Mononuclear cell (primary cell): Measurements from ENCODE around the gene ZBED5. TPM values are rescaled to one million over a fixed set of nuclear protein-coding genes. Genes with fewer than 3 reads are reported as not detected.
"Not testable (repeated sequence)": the region's sequence is repeated elsewhere in the genome, so short reads cannot be mapped to it uniquely, and the experiment has no call there.

Experiments used
- H3K27me3 ChIP-seq: 2 replicates; pipeline ENCODE4 v1.6.0; 2011; ENCODE audit warnings: low read length, control low read depth; ENCODE audit not compliant: insufficient read depth
- H3K4me1 ChIP-seq: 2 replicates; pipeline ENCODE4 v1.5.1; 2011; ENCODE audit warnings: mild to moderate bottlenecking, low read length, control low read depth; ENCODE audit not compliant: insufficient read depth
- H3K4me3 ChIP-seq: 2 replicates; pipeline ENCODE4 v1.5.1; 2011; ENCODE audit warnings: mild to moderate bottlenecking, low read length, moderate library complexity
- H3K9me3 ChIP-seq: 2 replicates; pipeline ENCODE4 v1.5.1; 2011; ENCODE audit warnings: low read depth, mild to moderate bottlenecking, control low read depth, low read length
- total RNA-seq: library from RNA; depleted of rRNA; stranded (reverse); fragments of >200 nt; gene quantifications from one replicate; pipeline ENCODE4 v1.2.3, GENCODE V29; 2012

ZBED5 gene
- total RNA-seq, 1 donor = 47.3 TPM

DNA sequence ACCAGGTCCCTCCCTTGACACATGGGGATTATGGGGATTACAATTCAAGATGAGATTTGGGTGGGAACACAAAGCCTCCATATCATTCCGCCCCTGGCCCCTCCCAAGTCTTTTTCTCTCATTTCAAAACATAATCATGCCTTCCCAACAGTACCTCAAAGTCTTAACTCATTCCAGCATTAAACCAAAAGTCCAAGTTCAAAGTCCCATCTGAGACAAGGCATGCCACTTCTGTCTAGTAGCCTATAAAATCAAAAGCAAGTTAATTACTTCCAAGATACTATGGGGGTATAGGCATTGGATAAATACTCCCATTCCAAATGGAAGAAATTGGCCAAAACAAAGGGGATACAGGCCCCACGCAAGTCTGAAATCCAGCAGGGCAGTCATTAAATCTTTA, 29.5 kb downstream of the ZBED5 start:
- Histone ChIP-seq H3K27me3 (no peaks in the 10 kb centered on the region), H3K4me3 (no peak overlapping the region), H3K4me1 (peaks cover 9% of the 10 kb centered on the region), H3K9me3 (no peaks in the 10 kb centered on the region)

DNA sequence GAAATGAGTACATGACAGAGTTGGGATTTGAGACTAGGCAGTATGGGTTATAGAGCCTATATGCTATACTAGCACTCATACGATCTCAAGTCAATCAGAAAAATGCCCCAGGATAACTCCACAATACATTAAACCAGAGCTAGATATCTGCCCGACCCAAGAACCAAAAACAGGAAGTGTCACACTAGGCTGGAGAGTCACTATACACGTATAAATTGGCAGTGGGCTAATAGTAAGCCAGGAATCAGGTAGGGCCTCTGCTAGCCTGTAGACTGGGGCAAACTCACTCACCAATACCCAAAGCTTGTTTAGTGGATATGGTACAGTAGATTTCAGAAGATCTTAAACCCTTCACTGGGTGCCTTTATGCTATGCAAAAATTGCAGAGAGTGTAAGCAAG, 33.0 kb downstream of the ZBED5 start:
- Histone ChIP-seq H3K27me3 (no peaks in the 10 kb centered on the region), H3K4me1 (peaks cover 9% of the 10 kb centered on the region), H3K4me3 (no peak overlapping the region), H3K9me3 (no peaks in the 10 kb centered on the region)

DNA sequence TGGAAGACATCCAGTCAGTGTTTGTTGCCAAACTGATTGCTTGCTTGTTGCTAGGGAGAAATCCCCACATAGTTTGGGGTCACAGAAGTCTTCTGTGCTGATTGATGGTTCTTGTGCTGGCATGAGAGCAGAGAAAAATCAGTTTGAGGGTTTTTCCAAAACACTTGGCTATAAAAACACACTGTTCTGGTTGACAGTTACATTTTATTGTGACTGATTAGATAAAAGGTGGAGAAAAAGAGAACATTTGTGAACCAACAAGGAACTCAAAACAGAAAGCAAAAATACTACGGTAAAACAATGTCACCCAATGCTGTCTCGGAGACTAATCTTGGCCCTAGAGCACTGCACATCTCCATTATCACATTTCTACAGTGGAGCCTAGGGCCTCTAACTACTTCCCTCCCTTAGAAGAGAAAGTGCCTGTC, 34.7 kb downstream of the ZBED5 start:
- Histone ChIP-seq H3K27me3 (no peaks in the 10 kb centered on the region), H3K4me3 (no peak overlapping the region), H3K9me3 (no peaks in the 10 kb centered on the region), H3K4me1 (peaks cover 9% of the 10 kb centered on the region)

DNA sequence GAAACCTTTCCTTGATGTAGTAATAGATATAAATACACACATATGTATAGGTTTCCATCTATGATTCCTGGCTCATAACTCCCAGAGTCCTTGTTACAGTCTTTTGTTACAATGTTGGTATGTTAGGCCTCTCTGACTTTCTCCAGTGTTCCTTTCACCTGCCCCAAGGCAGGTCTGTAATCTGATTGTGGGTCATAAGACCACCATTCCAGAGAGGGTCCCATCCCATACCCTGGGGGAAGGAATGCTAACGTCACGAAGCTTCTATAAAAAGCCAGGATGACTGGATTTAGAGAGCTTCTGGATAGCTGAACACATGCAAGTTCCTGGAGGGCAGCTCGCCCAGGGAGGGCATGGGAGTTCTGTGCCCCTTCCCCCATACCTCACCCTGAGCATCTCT, 35.4 kb downstream of the ZBED5 start:
- not testable (repeated sequence) for H3K9me3 ChIP-seq, H3K4me3 ChIP-seq, H3K4me1 ChIP-seq, H3K27me3 ChIP-seq

DNA sequence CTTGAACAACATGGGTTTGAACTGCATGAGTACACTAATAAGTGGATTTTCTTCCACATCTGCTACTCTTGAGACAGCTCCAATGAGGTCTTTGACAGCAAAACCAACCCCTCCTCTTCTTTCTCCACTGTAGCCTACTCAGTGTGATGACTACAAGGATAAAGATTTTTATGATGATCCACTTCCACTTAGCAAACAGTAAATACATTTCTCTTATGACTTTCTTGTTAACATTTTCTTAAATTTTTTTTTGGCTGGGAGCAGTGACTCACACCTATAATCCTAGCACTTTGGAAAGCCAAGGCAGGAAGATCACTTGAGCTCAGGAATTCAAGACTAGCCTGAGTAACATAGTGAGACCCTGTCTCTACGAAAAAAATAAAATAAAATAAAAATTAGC, 39.3 kb downstream of the ZBED5 start:
- no peaks in the 10 kb centered on the region for H3K27me3 ChIP-seq
- no peaks in the 10 kb centered on the region for H3K4me1 ChIP-seq
- no peaks in the 10 kb centered on the region for H3K9me3 ChIP-seq
- no peak overlapping the region for H3K4me3 ChIP-seq

DNA sequence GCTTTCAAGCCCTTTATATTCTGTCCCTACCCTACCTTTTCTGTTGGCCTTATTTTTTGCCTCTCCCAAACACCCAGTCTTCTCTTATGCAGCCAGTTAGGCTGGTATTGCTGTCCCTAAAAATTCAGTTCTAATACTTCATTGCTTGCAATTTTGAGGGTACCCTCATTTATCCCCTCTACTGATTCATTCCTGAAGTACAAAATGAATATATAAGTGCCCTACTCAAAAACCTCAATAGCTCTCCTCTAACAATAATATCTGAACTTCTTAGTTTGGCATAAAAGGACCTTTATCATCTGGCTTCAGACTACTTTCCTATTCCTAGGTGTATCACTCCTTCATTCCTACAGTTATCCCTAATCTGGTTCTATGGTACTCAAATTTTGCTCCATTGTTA, 43.9 kb downstream of the ZBED5 start:
- Histone ChIP-seq H3K4me1 (peaks cover 3% of the 10 kb centered on the region), H3K4me3 (no peak overlapping the region), H3K9me3 (no peaks in the 10 kb centered on the region), H3K27me3 (no peaks in the 10 kb centered on the region)

DNA sequence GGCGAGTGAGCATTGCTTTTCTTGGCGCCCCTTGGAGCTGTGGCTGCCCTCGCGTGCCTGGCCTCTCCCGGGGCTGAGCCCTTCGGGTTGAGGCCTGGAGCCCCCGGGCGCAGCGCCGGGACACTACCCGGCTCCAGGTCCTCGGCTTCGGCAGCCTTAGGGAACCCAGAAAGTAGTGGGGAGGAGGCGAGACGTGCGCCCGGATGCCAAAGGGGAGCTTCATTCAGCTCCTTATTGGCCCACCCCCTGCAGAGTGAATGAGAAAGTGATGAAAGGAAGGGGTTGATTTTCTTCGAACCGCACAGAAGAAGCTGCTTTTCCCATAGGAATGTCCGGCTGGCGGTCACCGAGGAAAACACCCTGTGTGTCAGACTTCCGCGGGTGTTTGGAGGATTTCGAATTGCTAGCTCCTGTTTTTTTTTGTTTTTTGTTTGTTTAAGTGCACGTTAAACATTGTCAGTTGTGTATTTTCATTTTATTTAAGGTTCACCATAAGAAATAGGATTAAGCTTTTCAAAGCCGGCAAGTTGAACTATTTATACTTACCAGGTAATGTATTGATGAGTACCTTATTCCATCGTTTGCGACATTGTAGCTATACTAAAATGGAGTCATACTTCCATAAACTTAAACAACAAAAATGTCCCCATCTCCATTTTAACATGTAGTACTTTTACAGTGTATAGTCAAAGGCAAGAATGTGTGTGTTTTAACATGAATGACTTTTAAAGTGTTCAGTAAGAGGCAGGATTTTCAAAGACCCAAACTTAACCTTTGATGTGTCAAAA, 48.3 kb downstream of the ZBED5 start:
- Histone ChIP-seq H3K4me1 (peaks cover 26% of the 10 kb centered on the region), H3K27me3 (no peaks in the 10 kb centered on the region), H3K4me3 (peak overlapping the region; percentile 98), H3K9me3 (no peaks in the 10 kb centered on the region)

DNA sequence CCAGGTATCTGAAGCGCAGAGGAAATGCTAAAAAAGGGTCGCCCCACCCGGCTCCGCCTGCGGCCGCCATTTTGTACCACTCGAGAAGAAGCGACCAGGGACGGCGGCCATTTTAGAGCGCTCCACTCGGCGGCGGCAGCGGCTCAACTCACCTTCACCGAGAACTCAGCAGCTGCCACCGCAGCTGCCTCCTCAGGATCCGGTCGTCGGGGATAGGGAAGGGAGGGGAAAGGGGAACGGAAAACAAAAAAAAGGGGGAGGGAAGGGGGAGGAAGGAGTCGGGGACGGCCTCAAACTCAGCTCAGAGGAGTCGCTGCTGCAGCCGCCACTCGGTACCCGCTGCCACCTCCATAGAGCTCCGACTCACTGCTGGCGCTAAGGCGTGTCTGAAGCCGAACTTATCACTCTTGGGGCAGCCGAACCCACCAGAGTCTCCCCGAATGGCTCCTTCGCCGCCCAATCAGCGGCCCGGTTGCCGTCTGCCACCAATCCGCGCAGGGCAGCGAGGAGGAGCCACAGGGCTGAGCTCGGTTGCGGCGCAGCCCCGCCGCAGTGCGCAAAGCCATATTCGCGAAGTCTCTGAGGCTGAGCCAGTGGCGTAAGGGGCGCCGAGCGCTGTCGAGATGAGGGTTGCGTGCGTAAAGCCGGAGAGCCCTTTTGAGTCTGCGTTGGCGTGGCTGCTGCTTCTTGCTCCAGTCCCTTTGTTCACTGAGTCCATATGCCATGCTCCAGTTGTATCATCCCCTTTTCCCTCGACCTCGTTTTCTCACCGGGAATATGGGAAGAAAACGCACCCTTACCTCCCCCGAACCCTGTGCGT, 49.1 kb downstream of the ZBED5 start, which contains the start of gene EIF4G2:
Gene EIF4G2, minus strand, starts transcription at position 374 of the 820 bp plus-strand sequence.
- H3K9me3 ChIP-seq = no peaks in the 10 kb centered on the region
- peaks cover 26% of the 10 kb centered on the region for H3K4me1 ChIP-seq
- H3K4me3 ChIP-seq = peak within 1 kb of the TSS; percentile 98
- H3K27me3 ChIP-seq = no peaks in the 10 kb centered on the region

DNA sequence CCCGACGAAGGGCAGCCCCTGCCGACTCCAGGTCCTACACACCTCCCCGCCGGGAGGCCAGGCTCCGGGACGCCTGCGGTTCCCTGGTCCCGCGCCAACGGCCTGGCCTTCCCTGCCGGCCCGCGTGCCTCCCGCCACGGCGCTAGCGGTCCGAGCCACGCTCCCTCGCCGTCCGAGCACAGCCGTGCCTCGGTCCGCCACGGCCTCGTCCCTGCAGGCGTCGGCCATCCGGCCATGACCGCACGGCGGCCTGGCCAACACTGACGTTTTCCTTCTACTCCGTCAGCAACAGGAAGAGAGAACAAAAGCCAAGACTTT, 49.7 kb downstream of the ZBED5 start:
- H3K27me3 ChIP-seq = no peaks in the 10 kb centered on the region
- no peaks in the 10 kb centered on the region for H3K9me3 ChIP-seq
- peak overlapping the region; percentile 98 for H3K4me3 ChIP-seq
- peaks cover 26% of the 10 kb centered on the region for H3K4me1 ChIP-seq

DNA sequence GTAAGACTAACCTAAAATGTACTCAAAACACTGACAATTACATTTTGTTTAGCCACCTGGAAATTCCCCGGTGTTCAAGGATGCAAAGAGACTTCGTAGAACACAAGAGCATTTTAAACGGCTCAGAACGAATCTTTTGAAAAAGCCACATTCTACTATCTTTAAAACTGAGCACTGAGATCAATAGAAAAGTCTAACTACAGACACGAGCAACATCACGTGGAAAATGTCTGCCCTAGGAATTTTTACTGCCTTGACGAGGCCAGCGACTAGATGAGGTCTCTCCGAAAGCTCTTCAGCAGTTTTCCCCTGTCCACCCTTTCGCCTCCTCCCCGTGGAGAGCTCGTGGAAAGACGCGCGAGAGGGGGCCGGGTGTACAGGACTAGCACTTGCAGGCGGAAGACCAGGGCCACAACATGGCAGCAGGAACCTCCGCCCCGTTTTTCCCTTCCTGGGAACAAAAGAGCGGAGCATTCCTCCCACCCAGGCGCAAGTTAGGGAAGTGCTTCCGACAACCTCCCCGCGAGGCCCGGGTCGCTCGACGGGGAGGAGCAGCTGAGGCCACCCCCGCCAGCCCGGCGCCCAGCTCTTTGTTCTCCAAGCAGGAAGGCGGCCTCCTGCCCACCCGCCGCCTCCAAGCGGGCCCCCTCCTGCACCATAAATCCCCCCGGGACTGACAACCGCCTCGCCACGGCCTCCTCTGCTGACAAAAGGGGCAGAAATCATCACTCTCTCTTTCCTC, 50.2 kb downstream of the ZBED5 start:
- peaks cover 26% of the 10 kb centered on the region for H3K4me1 ChIP-seq
- H3K4me3 ChIP-seq = peak overlapping the region; percentile 98
- H3K9me3 ChIP-seq = no peaks in the 10 kb centered on the region
- no peaks in the 10 kb centered on the region for H3K27me3 ChIP-seq

DNA sequence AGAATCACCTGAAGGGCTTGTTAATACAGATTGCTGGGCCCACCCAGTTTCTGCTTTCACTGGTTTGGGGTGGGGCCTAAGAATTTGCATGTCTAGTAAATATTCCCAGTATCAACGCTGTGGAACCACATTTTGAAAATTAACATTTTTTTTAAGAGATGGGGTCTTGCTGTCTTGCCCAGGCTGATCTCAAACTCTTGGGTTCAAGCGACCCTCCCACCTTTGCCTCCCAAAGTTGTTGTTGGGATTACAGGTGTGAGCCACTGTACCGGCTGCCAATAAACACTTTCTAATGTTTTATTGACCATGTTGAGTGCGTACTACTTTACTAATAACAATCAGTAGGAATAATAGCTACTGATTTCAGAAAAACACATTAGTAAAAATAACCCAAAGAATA, 51.6 kb downstream of the ZBED5 start:
- Histone ChIP-seq H3K9me3 (no peaks in the 10 kb centered on the region), H3K4me3 (no peak overlapping the region), H3K27me3 (no peaks in the 10 kb centered on the region), H3K4me1 (peaks cover 36% of the 10 kb centered on the region)

DNA sequence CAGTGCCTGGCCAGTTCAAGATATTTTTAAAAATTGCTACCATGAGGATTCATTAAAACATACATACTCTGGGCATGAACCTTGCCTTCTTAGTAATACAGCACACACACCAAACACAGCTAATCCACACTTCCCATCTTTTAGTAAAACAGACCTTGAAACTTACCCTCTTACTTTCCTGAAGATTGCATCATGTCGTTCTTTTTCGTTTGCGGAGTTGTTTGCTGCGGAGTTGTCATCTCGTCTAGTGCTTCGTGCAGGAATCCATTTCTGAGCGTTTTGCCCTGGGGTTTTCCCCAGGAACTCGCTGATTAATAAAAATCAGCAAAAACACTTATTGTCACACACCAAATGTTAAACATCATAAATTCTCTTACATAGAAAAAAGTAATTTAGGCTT, 52.1 kb downstream of the ZBED5 start:
- H3K27me3 ChIP-seq = no peaks in the 10 kb centered on the region
- H3K9me3 ChIP-seq = no peaks in the 10 kb centered on the region
- no peak overlapping the region for H3K4me3 ChIP-seq
- peaks cover 38% of the 10 kb centered on the region for H3K4me1 ChIP-seq

DNA sequence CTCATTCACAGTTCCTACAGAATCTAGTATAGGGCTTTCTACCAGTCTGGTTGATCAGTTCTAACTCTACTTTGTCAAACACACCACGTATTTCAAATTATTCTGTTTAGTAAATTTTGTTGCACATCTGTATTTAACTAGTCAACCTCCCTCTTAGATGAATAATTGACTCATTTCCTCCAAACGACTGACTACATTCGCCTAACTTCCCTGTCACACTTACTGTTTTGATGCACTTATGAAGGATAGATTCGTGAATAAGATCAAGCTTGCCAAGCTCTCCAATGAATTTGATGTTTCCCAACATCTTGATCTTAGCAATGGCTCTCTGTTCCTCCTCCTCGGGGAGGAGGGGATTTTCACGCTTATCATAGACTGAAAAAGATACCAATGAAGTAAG, 54.2 kb downstream of the ZBED5 start:
- H3K4me1 ChIP-seq = peaks cover 54% of the 10 kb centered on the region
- no peaks in the 10 kb centered on the region for H3K27me3 ChIP-seq
- no peaks in the 10 kb centered on the region for H3K9me3 ChIP-seq
- no peak overlapping the region for H3K4me3 ChIP-seq
